Measurements from ENCODE around the gene CAPN13.

Gene CAPN13

GRCh38 chr2:30807249-30807648, at the start of gene CAPN13:
Gene CAPN13, minus strand, starts transcription at chr2:30807446. Its CDS starts 20,121 bp downstream, at chr2:30787325.
- no peak for DNase-seq (ENCODE audit: low read depth in 3 of 3, low spot score in 1 of 3)

DNA sequence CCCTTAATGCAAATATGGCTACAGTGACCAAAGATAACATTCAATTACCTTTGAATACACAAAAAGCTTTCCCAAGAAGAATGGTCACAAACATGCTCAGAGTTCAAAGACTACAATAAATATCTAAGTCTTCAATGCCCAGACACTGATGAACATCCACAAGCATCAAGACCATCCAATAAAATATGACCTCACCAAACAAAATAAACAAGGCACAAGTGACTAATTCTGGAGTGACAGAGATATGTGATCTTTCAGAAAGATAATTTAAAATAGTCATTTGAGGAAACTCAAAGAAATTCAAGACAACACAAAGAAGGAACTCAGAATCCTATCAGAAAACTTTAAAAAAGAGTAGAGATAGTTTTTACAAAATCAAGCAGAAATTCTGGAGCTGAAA, 40.6 kb upstream of the CAPN13 start:
- DNase-seq (ENCODE audit: low read depth in 3 of 3, low spot score in 1 of 3) = no peak

GRCh38 chr2:30847329-30847728, 40.1 kb upstream of the CAPN13 start:
- DNase-seq (ENCODE audit: low read depth in 3 of 3, low spot score in 1 of 3) = no peak

DNA sequence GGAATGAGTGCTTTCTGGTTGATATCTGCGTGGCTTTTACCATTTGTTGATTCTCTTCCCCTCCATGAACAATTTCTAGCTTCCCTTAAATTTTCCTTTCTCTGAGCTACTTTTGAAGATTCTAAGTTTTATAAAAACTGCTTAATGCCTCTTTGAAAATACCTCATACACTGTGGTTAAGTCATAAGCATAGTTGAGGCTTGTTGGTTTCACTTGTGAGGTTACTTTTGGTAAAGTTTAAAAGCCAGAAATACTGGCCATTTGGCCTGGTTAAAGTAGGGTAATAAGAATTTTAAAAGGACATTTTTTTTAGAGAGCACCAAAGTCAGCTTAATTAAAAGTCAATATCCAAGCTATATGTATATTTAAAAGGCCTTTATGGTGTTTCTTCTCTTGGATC, 21.3 kb upstream of the CAPN13 start:
- no peak for DNase-seq (ENCODE audit: low read depth in 3 of 3, low spot score in 1 of 3)

DNA sequence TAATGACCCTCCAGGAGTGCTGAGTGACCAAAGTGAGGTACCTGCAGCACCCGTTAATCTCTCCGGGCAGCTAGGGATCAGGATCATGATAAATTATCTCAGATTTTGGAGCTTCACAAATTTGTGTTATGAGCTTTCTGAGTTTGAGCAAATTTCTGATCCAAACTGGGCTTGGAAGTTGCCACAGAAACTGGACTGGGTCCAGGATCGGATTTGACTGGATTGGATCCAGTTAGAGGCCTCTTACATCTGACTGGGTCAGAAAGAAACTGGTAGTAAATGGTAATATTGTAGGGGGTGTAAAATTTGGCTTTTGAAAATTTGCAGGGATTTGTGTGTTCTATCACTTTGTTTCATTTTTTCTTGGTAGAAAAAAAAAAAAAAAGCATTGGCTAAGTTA, 19.7 kb upstream of the CAPN13 start:
- DNase-seq (ENCODE audit: low read depth in 3 of 3, low spot score in 1 of 3) = no peak

- no peak for DNase-seq (ENCODE audit: low read depth in 3 of 3, low spot score in 1 of 3)
These were observed 19.2 kb upstream of the CAPN13 start for GRCh38 chr2:30826481-30826880.

- no peak for DNase-seq (ENCODE audit: low read depth in 3 of 3, low spot score in 1 of 3)
These were observed 16.2 kb upstream of the CAPN13 start for GRCh38 chr2:30823452-30823851.

- DNase-seq (ENCODE audit: low read depth in 3 of 3, low spot score in 1 of 3) = no peak
These were observed 14.7 kb upstream of the CAPN13 start for GRCh38 chr2:30821960-30822359.

DNA sequence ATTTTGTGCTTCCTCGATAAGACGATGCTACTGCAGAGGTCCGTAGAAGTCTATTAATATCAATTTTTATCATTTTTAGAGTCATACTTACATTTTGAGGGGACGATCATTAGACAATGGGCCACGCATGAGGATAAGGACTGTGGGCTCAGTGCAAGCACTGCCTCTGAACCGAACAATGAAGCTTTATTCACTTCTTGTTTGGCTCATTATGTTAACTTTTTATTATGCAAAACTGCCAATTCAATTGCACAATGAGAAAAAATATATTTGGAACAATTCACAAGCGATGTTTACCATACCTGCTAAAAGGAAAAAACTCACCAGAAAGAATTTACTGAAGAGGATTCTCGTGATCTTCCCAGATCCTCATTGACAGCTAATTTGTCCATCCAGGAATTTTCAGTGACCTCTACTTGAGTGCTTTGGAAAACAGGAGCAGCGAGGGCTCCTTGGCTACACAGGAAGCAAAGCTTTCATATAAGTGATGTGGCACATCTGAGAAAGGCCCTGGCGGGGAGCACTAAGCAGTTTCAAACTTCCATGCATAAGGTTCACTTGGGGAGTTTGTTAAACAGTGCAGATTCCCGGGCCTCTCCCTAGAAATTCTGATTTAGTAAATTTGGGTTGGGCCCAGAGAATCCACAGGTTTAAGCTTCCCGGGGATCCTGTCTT, 13.3 kb upstream of the CAPN13 start:
- no peak for DNase-seq (ENCODE audit: low read depth in 3 of 3, low spot score in 1 of 3)

DNA sequence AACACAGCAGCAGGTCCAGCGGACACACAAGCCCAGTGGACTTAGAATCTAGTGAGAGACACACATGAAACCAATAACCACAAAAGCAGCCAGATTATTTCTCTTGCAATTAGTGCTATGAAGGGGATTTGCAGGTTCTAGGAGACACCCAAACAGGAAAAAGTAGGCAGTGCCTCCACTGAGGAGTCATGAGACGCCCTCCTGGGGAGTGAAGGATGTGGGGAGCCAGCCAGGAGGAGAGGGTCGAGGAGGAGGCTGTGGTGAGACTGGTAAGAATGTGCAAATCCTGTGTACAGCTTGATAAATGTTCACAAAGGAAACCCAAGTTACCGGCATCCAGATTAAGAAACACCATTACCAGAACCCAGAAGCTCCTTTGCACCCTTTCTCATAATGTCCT, 2.7 kb upstream of the CAPN13 start:
- no peak for DNase-seq (ENCODE audit: low read depth in 3 of 3, low spot score in 1 of 3)

GRCh38 chr2:30808695-30809094, 1.4 kb upstream of the CAPN13 start:
- no peak for DNase-seq (ENCODE audit: low read depth in 3 of 3, low spot score in 1 of 3)

DNA sequence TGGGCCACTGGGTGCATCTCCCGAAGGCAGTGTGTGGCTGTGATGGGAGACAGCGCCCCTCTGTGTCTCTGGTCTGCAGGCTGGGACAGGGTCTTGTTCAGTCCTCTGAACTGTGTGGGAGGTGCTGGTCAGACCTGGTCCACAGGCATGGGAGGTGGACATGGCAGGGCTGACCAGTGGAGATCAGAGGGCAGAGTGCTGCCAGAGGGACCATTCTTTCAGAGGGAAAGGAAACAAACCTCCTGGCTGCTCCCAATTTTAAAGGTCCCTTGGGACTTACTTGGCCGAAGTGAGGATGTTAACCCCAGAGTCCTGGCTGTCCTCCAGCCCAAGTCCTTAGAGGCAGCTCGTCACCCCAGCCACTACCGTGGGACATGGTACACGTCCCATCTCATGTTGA, 4.0 kb downstream of the CAPN13 start:
- no peak for DNase-seq (ENCODE audit: low read depth in 3 of 3, low spot score in 1 of 3)

DNA sequence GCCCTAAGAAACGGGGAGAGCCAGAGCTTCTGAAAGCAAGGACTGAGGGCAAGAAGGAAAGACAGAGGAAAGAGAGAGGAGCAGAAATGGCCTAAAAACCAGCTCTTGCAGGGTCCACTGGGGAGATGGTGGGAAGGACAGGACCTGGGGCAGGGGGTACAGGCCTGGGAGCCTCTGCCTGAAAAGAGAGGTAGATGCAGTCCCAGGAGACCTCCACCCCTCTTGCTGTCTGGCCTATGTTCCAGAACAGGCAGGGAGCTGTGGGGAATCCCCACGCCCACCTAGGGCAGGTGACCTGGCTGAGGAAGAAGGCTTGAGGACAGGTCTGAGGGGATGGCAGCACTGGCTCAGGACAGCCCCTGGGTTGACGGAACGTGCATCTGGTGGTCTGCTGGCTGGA, 4.6 kb downstream of the CAPN13 start:
- DNase-seq (ENCODE audit: low read depth in 3 of 3, low spot score in 1 of 3) = no peak

DNA sequence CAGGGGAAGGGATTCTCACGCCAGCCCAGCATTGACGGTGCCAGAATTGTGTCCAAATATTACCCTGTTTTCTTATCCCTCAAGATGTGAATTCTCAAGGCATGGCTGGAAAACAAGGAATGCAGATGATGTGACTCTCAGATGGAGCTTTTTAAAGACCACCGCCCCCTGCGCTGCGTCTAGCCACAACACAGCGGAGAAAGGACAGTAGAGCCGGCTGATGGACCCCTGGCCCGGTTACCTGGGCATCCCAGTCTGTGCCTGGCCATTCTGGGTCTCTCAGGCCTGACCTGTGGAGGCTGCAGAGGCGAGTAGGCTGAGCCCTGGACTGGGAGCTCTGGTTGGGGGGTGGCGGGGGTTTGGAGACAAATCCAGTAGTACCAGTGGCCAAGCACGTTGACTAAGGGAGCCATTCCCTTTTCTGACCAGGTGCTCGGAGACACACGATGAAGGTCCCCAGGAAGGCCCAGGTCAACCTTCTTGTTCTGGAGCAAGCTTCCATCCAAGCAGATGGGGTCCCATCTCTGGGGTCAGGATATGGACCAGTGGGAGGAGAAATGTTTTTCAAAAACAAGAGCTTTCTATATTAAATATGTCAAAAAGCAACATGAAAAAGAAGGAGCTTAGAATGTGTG, 5.3 kb downstream of the CAPN13 start:
- DNase-seq (ENCODE audit: low read depth in 3 of 3, low spot score in 1 of 3) = no peak

DNA sequence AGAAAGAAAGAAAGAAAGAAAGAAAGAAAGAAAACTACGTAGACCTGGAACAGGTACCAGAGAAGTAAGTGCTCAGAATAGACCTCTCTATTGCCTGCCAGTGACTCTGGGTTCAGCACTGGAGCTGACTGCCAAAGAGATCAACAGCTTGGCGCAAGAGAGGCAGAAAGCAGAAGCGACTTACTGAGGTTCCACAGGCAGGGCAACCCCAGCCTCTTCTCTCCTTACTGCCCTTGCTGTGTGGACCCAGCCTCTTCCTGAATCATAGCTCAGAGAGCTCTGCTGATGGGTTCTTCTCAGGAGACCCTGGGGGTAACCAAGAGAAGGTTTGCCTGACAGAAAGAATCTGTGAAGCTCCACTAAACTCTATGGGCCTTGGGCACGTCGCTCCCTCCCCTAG, 7.1 kb downstream of the CAPN13 start:
- DNase-seq (ENCODE audit: low read depth in 3 of 3, low spot score in 1 of 3) = no peak

- DNase-seq (ENCODE audit: low read depth in 3 of 3, low spot score in 1 of 3) = no peak
These were observed 7.9 kb downstream of the CAPN13 start for GRCh38 chr2:30799366-30799765.

DNA sequence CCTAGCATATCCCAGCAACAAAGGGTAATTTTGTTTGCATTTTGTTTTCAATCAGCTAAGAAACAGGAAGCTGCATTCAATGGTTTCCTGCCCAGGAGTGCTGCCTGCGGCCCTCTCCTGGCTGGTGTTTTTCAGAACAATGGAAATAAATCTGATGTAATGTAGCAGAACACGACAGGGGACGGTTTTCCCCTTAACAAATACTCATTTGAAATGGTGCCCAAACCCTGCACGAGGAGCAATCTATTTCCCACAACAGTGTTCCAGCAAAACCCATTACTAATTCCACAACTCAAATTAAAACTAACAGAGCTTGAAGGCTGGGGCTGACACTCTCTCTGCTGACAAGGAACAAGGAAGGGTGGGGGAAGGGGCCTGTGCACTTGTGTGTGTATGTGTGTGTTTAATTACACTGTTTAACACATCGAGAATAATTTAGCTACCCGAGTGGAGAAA, 8.7 kb downstream of the CAPN13 start:
- no peak for DNase-seq (ENCODE audit: low read depth in 3 of 3, low spot score in 1 of 3)

DNA sequence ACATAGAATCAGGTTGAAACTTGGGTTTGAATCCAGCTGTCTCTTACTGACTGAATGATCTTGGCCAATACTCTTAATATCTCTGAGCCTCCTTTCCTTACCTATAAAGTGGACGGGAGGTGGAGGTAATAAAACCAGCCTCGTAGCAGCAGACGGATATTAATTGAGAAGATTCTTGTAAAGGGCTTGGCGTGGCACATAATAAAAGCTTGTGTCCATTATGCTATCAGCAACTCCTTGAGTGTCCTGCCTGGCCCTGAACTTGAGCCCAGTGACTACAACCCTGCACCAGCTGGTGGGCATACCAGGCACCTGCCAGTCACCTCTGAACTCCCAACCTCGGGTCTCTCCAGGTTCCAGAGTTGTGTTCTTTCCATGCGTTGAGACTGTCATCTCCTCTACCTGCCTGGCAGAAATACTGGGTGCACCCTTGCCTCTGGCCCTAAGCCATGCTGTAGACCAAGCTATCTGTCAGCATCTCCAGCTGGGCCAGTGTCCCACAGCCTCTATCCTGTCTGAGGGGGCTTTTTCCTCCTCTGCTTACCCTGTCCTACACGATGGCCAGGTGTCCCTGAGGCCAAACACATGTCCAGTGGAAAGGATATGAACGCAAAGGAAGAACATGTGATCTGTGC, 9.7 kb downstream of the CAPN13 start:
- no peak for DNase-seq (ENCODE audit: low read depth in 3 of 3, low spot score in 1 of 3)

DNA sequence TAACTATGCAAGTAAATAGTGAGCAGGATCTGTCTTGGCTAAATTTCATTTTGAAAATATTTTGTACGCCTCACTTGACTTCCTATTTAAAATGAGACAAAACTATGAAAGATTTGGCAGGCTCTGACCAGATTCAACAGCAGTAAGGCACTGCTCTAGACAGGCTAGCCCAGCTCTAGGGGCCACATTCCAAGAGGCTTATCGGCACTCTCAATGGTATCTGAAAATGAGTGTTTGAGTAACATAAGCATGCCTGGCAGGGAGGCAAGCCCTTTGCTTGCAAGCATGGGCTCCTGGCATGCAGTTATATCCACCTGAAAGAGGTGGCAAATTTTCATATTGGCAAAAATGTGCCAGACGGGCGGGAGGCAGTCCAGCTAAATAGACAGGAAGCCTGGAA, 10.5 kb downstream of the CAPN13 start:
- no peak for DNase-seq (ENCODE audit: low read depth in 3 of 3, low spot score in 1 of 3)

DNA sequence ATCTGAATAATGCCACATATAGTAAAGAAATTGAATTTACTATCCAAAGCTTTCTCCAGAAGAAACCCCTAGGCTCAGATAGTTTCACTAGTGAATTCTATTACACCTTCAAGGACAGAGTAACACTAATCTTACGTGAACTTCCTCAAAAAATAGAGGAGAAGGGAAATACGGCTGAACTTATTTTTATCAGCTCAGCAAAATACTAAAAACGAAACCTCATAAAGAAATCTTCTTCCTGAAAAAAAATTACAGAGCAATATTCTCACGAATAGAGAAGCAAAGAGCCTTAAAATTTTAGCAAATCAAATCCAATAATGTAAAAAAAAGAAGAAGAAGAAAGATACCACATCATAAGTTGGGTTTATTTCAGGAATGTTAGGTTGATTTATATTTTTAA, 14.7 kb downstream of the CAPN13 start:
- DNase-seq (ENCODE audit: low read depth in 3 of 3, low spot score in 1 of 3) = no peak

DNA sequence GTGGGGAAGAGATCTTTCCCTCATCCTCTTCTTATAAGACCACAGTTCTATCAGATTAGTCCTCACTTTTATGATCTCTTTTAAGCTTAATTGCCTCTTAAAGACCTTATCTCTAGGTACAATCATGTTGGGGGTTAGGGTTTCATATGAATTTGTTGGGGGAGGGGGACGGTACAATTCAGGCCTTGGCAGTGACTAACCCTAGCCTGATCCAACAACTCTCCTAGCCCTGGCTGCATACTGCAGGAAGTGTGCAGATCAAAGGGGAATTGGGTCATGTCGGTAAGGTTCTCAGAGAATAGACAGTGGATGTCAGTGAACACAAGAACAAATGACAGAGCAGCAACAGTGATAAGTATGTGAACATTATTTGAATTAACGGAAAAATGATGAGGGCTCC, 16.4 kb downstream of the CAPN13 start:
- no peak for DNase-seq (ENCODE audit: low read depth in 3 of 3, low spot score in 1 of 3)

DNA sequence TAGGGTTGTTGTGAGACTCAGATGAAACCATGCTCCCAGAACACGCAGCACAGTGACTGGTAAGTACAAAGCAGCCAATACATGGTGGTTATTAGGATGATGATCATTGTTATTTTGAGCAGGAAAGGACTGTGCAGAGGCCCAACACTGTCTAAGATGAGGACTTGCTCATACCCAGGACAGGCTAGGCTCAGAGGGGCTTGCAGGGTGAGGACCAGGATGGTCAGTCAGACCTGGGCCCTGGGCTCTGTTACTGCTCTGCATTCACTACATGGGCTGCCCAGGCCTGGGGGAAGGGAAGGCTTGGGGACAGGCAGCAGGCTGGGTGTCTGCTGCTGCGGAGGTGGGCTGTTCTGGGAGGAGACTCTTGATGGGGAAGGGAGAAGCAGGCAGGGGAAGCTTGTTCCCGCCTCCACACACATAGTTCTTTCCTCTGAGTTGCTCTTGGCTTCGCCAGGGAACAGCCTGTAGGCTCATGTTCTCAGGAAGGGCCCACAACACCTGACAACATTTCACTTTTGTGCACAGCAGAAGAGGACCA, 17.5 kb downstream of the CAPN13 start:
- DNase-seq (ENCODE audit: low read depth in 3 of 3, low spot score in 1 of 3) = no peak

All from stimulated activated CD4-positive, alpha-beta T cell treated with anti-CD3 and anti-CD28 coated beads, TNF-alpha, amount 100 ng/mL, for 1 hour (primary cell).